ENCODE results near the gene ATPAF1. TPM values are rescaled to one million over a fixed set of nuclear protein-coding genes. Genes with fewer than 3 reads are reported as not detected.
A peak's percentile ranks its signal among the peaks of the same experiment; 100 is the strongest.

ATPAF1 gene
- total and polyA plus RNA-seq, 5 experiments from 2014 or later: 27.8 to 68.0 (median 66.4) TPM

DNA sequence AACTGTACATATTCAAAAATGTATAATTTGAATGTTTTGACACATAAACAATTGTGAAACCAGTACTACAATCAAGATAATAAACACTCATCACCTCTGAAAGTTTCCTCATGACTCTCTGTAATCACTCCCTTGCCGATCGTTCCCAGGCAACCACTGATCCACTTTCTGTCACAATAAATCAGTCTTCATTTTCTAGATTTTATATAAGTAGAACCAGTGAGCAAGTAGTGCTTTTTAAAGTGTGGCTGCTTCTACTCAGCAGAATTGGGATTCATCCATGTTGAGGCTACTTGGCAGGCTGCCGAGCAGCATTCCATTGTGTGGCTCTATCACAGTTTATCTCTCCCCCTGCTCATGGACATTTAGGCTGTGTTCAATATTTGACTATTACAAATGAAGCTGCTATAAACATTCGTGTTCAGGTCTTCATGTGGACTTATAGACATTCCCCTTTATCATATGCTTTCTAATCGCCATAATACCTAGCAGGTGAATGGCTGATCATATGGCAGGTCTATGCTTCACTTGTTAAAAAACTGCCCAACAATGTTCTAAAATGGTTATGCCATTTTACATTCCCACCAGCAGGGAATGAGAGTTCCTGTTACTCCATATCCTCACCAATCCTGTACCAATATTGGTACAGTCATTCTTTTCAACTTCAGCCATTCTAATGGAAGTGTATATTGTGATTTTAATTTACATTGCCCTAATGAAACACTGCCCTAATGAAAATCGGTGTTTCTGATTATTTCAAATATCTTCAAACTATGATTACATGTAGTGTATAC, 24.0 kb upstream of the ATPAF1 start:
- peaks cover 0 to 6% (median 0%) of the 10 kb centered on the region in 9 donors for H3K9me3 Mint-ChIP-seq
- peaks cover 15 to 96% (median 31%) of the 10 kb centered on the region in 3 donors for H3K36me3 Mint-ChIP-seq
- POLR2A ChIA-PET: no interaction called here
- H3K4me3 Mint-ChIP-seq: no peak overlapping the region
- H3K4me1 Mint-ChIP-seq: peaks cover under 1 to 24% (median 12%) of the 10 kb centered on the region in 4 donors
- no peaks in the 10 kb centered on the region for H3K27me3 Mint-ChIP-seq
- H3K27ac Mint-ChIP-seq: no peak overlapping the region
- DNase-seq (no peak), ATAC-seq (no peak)

- H3K27ac Mint-ChIP-seq: peak overlapping the region in 4 of 10 donors; percentile 19 to 77 (median 52)
- no peak overlapping the region for H3K4me3 Mint-ChIP-seq
- POLR2A ChIA-PET: no interaction called here
- H3K36me3 Mint-ChIP-seq: peaks cover 14 to 96% (median 33%) of the 10 kb centered on the region in 3 donors
- H3K9me3 Mint-ChIP-seq: peaks cover 0 to 6% (median 0%) of the 10 kb centered on the region in 9 donors
- DNase-seq: no peak
- H3K27me3 Mint-ChIP-seq: no peaks in the 10 kb centered on the region
- peaks cover 0 to 26% (median 12%) of the 10 kb centered on the region in 4 donors for H3K4me1 Mint-ChIP-seq
- ATAC-seq: no peak
Measured at GRCh38 chr1:46690931-46691421, 22.8 kb upstream of the ATPAF1 start.

- Mint-ChIP-seq H3K4me3 (no peak overlapping the region), H3K36me3 (peaks cover 5 to 93% (median 24%) of the 10 kb centered on the region in 3 donors), H3K4me1 (peaks cover 0 to 24% (median 12%) of the 10 kb centered on the region in 4 donors), H3K27me3 (no peaks in the 10 kb centered on the region), H3K27ac (peak overlapping the region in 4 of 10 donors; percentile 41 to 81 (median 62)), H3K9me3 (no peaks in the 10 kb centered on the region)
- DNase-seq (no peak), ATAC-seq (no peak)
- POLR2A ChIA-PET: no interaction called here
Measured at GRCh38 chr1:46689897-46690296, 21.7 kb upstream of the ATPAF1 start.

DNA sequence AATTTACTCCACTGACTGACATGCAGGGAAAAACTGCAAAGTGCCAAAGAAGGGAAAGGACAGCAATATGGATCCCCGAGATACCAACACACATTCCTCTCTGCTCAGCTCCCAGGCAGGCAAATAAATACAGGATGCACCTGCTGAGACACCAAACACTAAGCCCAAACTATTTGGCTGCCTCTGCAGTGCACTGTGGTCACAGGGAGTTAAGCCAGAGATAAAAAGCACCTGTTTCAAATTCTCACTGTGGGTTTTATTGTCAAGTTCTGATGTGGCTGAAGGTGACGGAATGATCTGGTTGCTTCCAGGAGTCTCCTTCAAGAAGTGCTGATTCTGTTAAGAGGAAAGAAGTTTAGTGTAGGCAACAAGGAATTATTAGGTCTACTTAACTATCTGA, 21.2 kb upstream of the ATPAF1 start:
- H3K27ac Mint-ChIP-seq: peak overlapping the region in 7 of 10 donors; percentile 1 to 89 (median 60)
- DNase-seq: no peak
- POLR2A ChIA-PET: no interaction called here
- no peak for ATAC-seq
- H3K27me3 Mint-ChIP-seq: no peaks in the 10 kb centered on the region
- H3K4me3 Mint-ChIP-seq: no peak overlapping the region
- peaks cover 0 to 24% (median 12%) of the 10 kb centered on the region in 4 donors for H3K4me1 Mint-ChIP-seq
- peaks cover 5 to 93% (median 21%) of the 10 kb centered on the region in 3 donors for H3K36me3 Mint-ChIP-seq
- H3K9me3 Mint-ChIP-seq: no peaks in the 10 kb centered on the region

GRCh38 chr1:46687921-46688509, 19.9 kb upstream of the ATPAF1 start:
- ATAC-seq (no peak), DNase-seq (no peak)
- peaks cover 0 to 18% (median 11%) of the 10 kb centered on the region in 4 donors for H3K4me1 Mint-ChIP-seq
- POLR2A ChIA-PET: no interaction called here
- no peak overlapping the region for H3K4me3 Mint-ChIP-seq
- H3K27ac Mint-ChIP-seq: peak overlapping the region; percentile 7 to 90 (median 64)
- H3K27me3 Mint-ChIP-seq: no peaks in the 10 kb centered on the region
- H3K9me3 Mint-ChIP-seq: no peaks in the 10 kb centered on the region
- H3K36me3 Mint-ChIP-seq: peaks cover 5 to 96% (median 23%) of the 10 kb centered on the region in 3 donors

- Mint-ChIP-seq H3K27ac (peak overlapping the region; percentile 23 to 90 (median 60)), H3K4me3 (no peak overlapping the region), H3K36me3 (peaks cover 5 to 97% (median 23%) of the 10 kb centered on the region in 3 donors), H3K9me3 (no peaks in the 10 kb centered on the region), H3K4me1 (peaks cover 0 to 18% (median 11%) of the 10 kb centered on the region in 4 donors), H3K27me3 (no peaks in the 10 kb centered on the region)
- ATAC-seq (no peak), DNase-seq (no peak)
- POLR2A ChIA-PET: interaction anchor here (0.5 kb wide), 1 partner anchor 329 kb away, joined by 3 read pairs; no protein-coding TSS in a partner anchor
Measured at GRCh38 chr1:46687093-46687659, 19.0 kb upstream of the ATPAF1 start.

- Mint-ChIP-seq H3K4me3 (no peak overlapping the region), H3K4me1 (peaks cover 0 to 18% (median 11%) of the 10 kb centered on the region in 4 donors), H3K9me3 (no peaks in the 10 kb centered on the region), H3K27me3 (no peaks in the 10 kb centered on the region), H3K36me3 (peaks cover 11 to 97% (median 21%) of the 10 kb centered on the region in 3 donors), H3K27ac (peak overlapping the region; percentile 10 to 89 (median 40))
- POLR2A ChIA-PET: no interaction called here
- ATAC-seq (no peak), DNase-seq (no peak)
Measured at GRCh38 chr1:46686255-46686654, 18.1 kb upstream of the ATPAF1 start.

- Mint-ChIP-seq H3K4me1 (peaks cover 0 to 18% (median 11%) of the 10 kb centered on the region in 4 donors), H3K4me3 (no peak overlapping the region), H3K27ac (peak overlapping the region in 5 of 10 donors; percentile 0 to 73 (median 38)), H3K36me3 (peaks cover 11 to 97% (median 29%) of the 10 kb centered on the region in 3 donors), H3K27me3 (no peaks in the 10 kb centered on the region), H3K9me3 (no peaks in the 10 kb centered on the region)
- POLR2A ChIA-PET: interaction anchor here (1.1 kb wide), 1 partner anchor 68 kb away, joined by 3 read pairs; the partner anchor contains the start of gene MOB3C
- DNase-seq (no peak), ATAC-seq (no peak)
Measured at GRCh38 chr1:46684670-46685069, 16.5 kb upstream of the ATPAF1 start.

DNA sequence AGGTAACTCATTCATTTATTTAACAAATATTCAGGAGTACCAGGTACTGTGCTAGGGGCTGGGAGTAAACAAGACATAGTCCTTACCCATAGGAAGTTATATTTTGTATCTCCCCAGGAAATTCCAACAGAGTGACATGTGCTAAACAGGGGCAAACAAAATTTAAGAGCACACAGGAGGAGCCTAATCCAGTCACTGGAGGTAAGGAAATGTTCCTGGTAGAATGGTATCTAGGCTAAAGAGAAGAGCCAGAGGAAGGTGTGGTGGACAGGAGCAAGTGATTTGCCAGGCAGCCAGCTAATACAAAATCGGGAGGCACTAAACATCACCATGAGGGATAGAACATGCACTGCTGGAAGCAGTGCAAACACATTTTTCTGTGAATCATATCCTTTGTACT, 13.9 kb upstream of the ATPAF1 start:
- ATAC-seq (no peak), DNase-seq (no peak)
- POLR2A ChIA-PET: interaction anchor here (2.1 kb wide), 1 partner anchor 10 kb away, joined by 5 read pairs; the partner anchor contains the start of gene TEX38
- no peaks in the 10 kb centered on the region for H3K27me3 Mint-ChIP-seq
- no peak overlapping the region for H3K4me3 Mint-ChIP-seq
- H3K9me3 Mint-ChIP-seq: no peaks in the 10 kb centered on the region
- peaks cover 6 to 95% (median 28%) of the 10 kb centered on the region in 3 donors for H3K36me3 Mint-ChIP-seq
- H3K27ac Mint-ChIP-seq: peak overlapping the region in 5 of 10 donors; percentile 10 to 57 (median 39)
- peaks cover 3 to 9% (median 6%) of the 10 kb centered on the region in 4 donors for H3K4me1 Mint-ChIP-seq

DNA sequence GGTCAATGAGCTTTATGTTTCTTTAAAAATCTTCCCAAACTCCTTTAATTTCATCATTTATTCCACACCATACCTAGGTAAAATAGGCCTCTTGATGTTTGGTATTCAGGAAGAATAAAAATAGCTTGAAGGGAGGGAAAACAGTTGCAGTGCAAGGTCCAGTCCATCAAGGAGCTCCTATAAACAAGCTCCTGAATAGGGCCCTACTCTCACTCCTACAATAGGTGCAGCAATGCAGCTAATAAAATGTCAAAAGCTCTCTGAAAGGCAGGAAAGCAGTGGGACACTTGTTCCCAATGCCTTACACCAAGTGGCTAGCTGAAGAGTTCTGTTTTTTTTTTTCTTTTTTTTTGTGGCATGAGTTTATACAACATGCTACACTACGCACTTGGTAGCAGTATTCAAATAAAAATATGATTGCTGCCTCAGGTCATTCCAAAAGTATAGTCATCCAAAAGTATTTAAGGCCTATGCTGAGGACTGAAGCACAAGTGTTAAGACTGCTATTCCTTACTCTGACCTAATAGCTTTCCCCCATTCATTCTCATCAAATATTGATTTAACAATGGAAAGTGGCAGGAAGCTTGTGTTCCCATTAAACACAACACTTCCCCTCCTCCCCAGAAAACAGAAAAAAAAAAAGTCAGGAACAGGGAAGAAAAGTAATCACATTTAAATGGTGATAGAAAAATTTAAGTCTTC, 13.3 kb upstream of the ATPAF1 start:
- peaks cover 6 to 13% (median 10%) of the 10 kb centered on the region in 4 donors for H3K4me1 Mint-ChIP-seq
- H3K9me3 Mint-ChIP-seq: no peaks in the 10 kb centered on the region
- H3K27ac Mint-ChIP-seq: peak overlapping the region in 7 of 10 donors; percentile 23 to 57 (median 34)
- peaks cover 6 to 94% (median 26%) of the 10 kb centered on the region in 3 donors for H3K36me3 Mint-ChIP-seq
- H3K27me3 Mint-ChIP-seq: no peaks in the 10 kb centered on the region
- ATAC-seq: no peak
- POLR2A ChIA-PET: interaction anchor here (2.1 kb wide), 1 partner anchor 10 kb away, joined by 5 read pairs; the partner anchor contains the start of gene TEX38
- no peak for DNase-seq
- H3K4me3 Mint-ChIP-seq: no peak overlapping the region

DNA sequence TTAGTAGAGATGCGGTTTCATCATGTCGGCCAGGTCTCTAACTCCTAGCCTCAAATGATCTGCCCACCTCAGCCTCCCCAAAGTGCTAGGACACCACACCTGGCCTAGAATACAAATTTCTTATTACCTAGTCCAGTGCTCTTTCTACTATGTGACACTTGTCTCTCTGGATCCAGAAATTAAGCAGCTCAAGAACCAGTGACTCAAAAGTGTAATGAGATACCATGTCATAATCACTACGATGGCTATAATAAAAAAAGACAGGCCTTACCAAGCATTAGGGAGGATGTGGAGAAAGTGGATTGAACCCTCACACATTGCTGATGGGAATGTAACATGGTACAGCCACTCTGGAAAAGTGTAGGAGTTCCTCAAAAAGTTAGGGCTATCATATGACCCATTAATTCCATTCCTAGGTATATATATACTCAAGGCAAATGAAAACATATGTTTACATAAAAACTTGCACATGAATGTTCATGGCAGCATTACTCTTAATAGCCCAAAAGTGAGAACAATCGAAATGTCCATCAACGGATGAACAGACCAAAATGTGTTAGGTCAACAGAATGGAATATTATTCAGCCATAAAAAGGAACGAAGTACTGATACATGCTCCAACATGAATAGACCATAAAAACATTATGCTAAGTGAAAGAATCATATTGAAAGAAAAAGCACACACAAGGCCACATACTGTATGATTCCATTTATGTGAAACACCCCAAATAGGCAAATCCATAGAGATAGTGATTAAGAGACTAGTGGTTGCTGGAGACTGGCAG, 11.8 kb upstream of the ATPAF1 start:
- H3K27ac Mint-ChIP-seq: peak overlapping the region in 7 of 10 donors; percentile 3 to 63 (median 23)
- POLR2A ChIA-PET: interaction anchor here (2.8 kb wide), 1 partner anchor 11 kb away, joined by 10 read pairs; no protein-coding TSS in a partner anchor

More for the DNA sequence above, 11.8 kb upstream of the ATPAF1 start:
- no peaks in the 10 kb centered on the region for H3K9me3 Mint-ChIP-seq
- H3K4me3 Mint-ChIP-seq: no peak overlapping the region
- ATAC-seq: no peak
- DNase-seq: no peak
- H3K4me1 Mint-ChIP-seq: peaks cover 13 to 27% (median 23%) of the 10 kb centered on the region in 4 donors
- H3K27me3 Mint-ChIP-seq: no peaks in the 10 kb centered on the region
- peaks cover 6 to 86% (median 23%) of the 10 kb centered on the region in 3 donors for H3K36me3 Mint-ChIP-seq
